OCI-LY3 (cell line): Measurements from ENCODE around the gene MARCHF9.
A peak's percentile ranks its signal among the peaks of the same experiment; 100 is the strongest.

Source experiments
- H2AFZ ChIP-seq: fragments of 200-600, 300-600 bp; shearing (Covaris generic); 2 replicates; pipeline ENCODE4 v1.6.0; 2014; ENCODE audit warnings: antibody characterized with exemption, low read depth, low read length
- H3K27ac ChIP-seq: fragments of 200-600, 300-600 bp; sonication (generic); 2 replicates; pipeline ENCODE4 v1.5.1; 2014; ENCODE audit warnings: mild to moderate bottlenecking, low read length, moderate library complexity, mixed read lengths
- H3K27me3 ChIP-seq: fragments of 200-600, 300-600 bp; sonication (generic); 2 replicates; pipeline ENCODE4 v1.6.1; 2014; ENCODE audit warnings: low read depth, low read length, mixed read lengths
- H3K36me3 ChIP-seq: fragments of 200-600, 300-600 bp; sonication (generic); replicated peaks from 2 replicates; pipeline ENCODE3; 2014; ENCODE audit warnings: low read depth, low read length, mixed read lengths
- H3K4me1 ChIP-seq: fragments of 300-600, 200-600 bp; sonication (generic); 2 replicates; pipeline ENCODE4 v1.6.1; 2014; ENCODE audit warnings: low read length, mixed read lengths
- H3K4me2 ChIP-seq: fragments of 200-600, 300-600 bp; sonication (generic); 2 replicates; pipeline ENCODE4 v1.6.1; 2014; ENCODE audit warnings: low read length, mixed read lengths
- H3K4me3 ChIP-seq: fragments of 300-600, 200-600 bp; sonication (generic); 2 replicates; pipeline ENCODE4 v1.5.1; 2014; ENCODE audit warnings: antibody characterized with exemption, mild to moderate bottlenecking, low read length, moderate library complexity
- H3K79me2 ChIP-seq: fragments of 300-600, 200-600 bp; shearing (Covaris generic); 2 replicates; pipeline ENCODE4 v1.6.1; 2014; ENCODE audit warnings: mild to moderate bottlenecking, low read length, mixed read lengths
- H3K9ac ChIP-seq: fragments of 300-600, 200-600 bp; shearing (Covaris generic); 2 replicates; pipeline ENCODE4 v1.6.0; 2014; ENCODE audit warnings: mild to moderate bottlenecking, low read length, moderate library complexity
- H3K9me3 ChIP-seq: fragments of 200-600, 300-600 bp; shearing (Covaris generic); 2 replicates; pipeline ENCODE4 v1.6.1; 2014; ENCODE audit warnings: low read length, mixed read lengths; ENCODE audit not compliant: insufficient read depth
- H4K20me1 ChIP-seq: fragments of 200-600, 300-600 bp; sonication (generic); 2 replicates; pipeline ENCODE4 v1.6.1; 2016; ENCODE audit warnings: low read length, mixed read lengths; ENCODE audit not compliant: insufficient read depth
- CTCF ChIP-seq: fragments of 200-600, 300-600 bp; sonication (generic); IDR thresholded peaks from 2 replicates; pipeline ENCODE4 v1.5.1; 2014; ENCODE audit warnings: antibody characterized with exemption, low read length, low read depth
- EZH2phosphoT487 ChIP-seq: fragments of 200-600 bp; shearing (Covaris generic); IDR thresholded peaks from 2 replicates; pipeline ENCODE4 v1.6.1; 2018; ENCODE audit warnings: antibody characterized with exemption, mixed run types, low read depth

Gene MARCHF9

DNA sequence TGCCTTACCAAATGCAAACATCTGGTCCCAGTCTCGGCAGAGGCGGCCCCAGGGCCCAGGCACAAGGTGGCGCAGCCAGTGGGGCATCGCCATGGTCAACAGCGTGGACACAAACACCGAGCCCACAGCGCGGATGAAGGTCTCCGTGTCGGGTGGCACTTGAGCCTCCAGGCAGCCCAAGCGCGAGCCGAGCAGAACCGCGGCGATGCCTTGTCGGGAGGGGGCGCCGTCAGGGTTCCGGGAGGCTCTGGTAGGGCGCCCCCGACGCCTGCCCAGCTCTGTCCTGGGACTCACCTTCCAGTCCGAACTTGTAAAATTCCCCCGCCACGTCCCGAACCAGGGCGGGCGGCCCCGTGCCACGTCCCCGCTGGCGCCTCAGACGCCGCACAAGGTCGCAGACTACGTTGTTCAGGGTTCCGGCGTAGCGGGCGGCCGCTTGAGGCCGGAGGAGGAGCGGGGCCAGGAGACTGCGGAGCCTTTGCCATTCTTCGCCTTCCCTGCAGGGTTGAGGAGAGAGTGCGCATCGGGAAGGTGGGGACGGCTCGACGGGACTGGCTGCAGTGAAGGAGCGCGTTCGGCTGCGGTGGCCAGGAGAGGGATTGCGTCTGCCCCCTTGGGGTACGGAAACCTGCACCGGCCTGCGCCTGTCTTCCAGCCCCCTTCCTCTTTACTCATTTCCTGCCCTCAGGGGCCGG lies 10.2 kb downstream of the MARCHF9 start:
- H2AFZ ChIP-seq: peak overlapping the region; percentile 40; the same call in 1 of the 2 replicates

DNA sequence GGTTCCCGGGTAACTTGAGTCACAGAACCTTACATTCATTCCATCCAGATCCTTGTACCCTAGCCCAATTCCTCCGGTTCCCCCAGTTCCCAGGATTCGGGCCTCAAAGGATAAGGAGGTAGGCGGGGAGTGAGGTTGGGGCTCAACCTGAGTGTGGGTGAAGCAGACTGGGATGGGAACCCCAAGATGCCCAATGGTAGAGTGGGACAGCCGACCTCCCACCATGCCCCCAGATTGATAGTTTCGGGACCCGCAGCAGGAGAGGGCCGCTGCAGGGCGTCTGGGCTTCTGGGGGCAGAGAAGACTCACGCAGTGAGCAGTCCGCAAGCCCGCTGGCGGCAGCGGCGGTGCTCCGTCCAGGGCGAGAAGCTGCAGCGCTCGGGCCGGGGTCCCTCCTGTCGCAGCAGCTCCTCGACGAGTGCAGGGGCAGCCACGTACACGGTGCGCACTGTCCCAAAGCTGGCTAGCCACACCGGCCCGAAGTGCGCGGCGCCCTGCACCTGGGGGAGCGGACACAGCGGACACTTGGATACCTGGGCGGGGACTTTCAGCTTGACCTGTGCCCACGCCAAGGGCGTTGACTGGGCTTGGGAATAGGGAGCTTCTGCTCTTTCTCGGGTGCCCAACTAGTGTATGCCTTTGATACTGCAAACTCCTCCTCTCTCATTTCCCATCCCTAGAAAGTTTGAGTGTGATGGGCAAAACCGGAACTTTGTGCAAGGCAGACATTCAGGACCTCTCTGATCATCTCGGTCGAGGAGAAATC lies 11.0 kb downstream of the MARCHF9 start:
- Histone ChIP-seq H3K4me1 (peaks cover 6% of the 10 kb centered on the region), H4K20me1 (peaks cover 5% of the 10 kb centered on the region; the same call in 1 of the 2 replicates), H3K79me2 (peaks cover 6% of the 10 kb centered on the region), H2AFZ (no peak overlapping the region), H3K27me3 (no peaks in the 10 kb centered on the region), H3K4me3 (peak overlapping the region; percentile 78), H3K36me3 (peaks cover 38% of the 10 kb centered on the region), H3K27ac (no peak overlapping the region), H3K4me2 (peak overlapping the region; percentile 83), H3K9me3 (no peaks in the 10 kb centered on the region), H3K9ac (peak overlapping the region; percentile 52; the same call in 1 of the 2 replicates)
- no peak for TF ChIP-seq EZH2phosphoT487
- no peak for TF ChIP-seq CTCF

More for the DNA sequence above, 10.2 kb downstream of the MARCHF9 start:
- Histone ChIP-seq H3K9me3 (no peaks in the 10 kb centered on the region), H3K4me3 (peak overlapping the region; percentile 78), H3K36me3 (peaks cover 38% of the 10 kb centered on the region), H3K27me3 (no peaks in the 10 kb centered on the region), H3K4me2 (peak overlapping the region; percentile 83), H4K20me1 (peaks cover 12% of the 10 kb centered on the region), H3K4me1 (peaks cover 4% of the 10 kb centered on the region; the same call in 1 of the 2 replicates), H3K9ac (peak overlapping the region; percentile 52), H3K79me2 (peaks cover under 1% of the 10 kb centered on the region; the same call in 1 of the 2 replicates), H3K27ac (no peak overlapping the region)
- TF ChIP-seq CTCF: peak; percentile 54
- no peak for TF ChIP-seq EZH2phosphoT487

GRCh38 chr12:57766464-57767304 lies 11.8 kb downstream of the MARCHF9 start, which contains the start of gene CYP27B1:
TSS of gene CYP27B1 (minus strand) at chr12:57767078. CDS start at chr12:57767041, 37 bp downstream.
- H3K4me1 ChIP-seq: peaks cover 8% of the 10 kb centered on the region
- H4K20me1 ChIP-seq: no peaks in the 10 kb centered on the region
- H3K4me3 ChIP-seq: no peak within 1 kb of the TSS
- peaks cover 12% of the 10 kb centered on the region for H3K79me2 ChIP-seq
- peaks cover 35% of the 10 kb centered on the region for H3K36me3 ChIP-seq
- no peaks in the 10 kb centered on the region for H3K27me3 ChIP-seq
- no peak within 1 kb of the TSS for H3K9ac ChIP-seq
- TF ChIP-seq EZH2phosphoT487 (no peak), CTCF (no peak)
- peak within 1 kb of the TSS; percentile 83; the same call in 1 of the 2 replicates for H3K4me2 ChIP-seq
- no peak within 1 kb of the TSS for H2AFZ ChIP-seq
- no peak within 1 kb of the TSS for H3K27ac ChIP-seq
- no peaks in the 10 kb centered on the region for H3K9me3 ChIP-seq
